Muscle layer of colon (tissue), 2 donors: ENCODE results near the gene DSCAM.
"Not testable (repeated sequence)": the region's sequence is repeated elsewhere in the genome, so short reads cannot be mapped to it uniquely, and the experiment has no call there.

Experiments
- H3K27ac ChIP-seq: one replicate; pipeline ENCODE4 v1.7.0; 2013; ENCODE audit warnings: low read depth, mild to moderate bottlenecking, low read length, moderate library complexity
- H3K27me3 ChIP-seq, 2 donors: one replicate each; pipeline ENCODE4 v1.7.0; 2013; ENCODE audit warnings: low read length in 2 of 2, mild to moderate bottlenecking in 2 of 2; ENCODE audit not compliant: insufficient read depth in 2 of 2, control insufficient read depth in 1 of 2
- H3K36me3 ChIP-seq: one replicate; pipeline ENCODE4 v1.7.0; 2013; ENCODE audit warnings: mild to moderate bottlenecking, low read length; ENCODE audit not compliant: insufficient read depth
- H3K4me1 ChIP-seq: one replicate; pipeline ENCODE4 v1.7.0; 2013; ENCODE audit warnings: mild to moderate bottlenecking, low read length; ENCODE audit not compliant: insufficient read depth
- H3K4me3 ChIP-seq, 2 donors: one replicate each; pipeline ENCODE4 v1.7.0; 2013; ENCODE audit warnings: low read length in 2 of 2, low read depth in 1 of 2, mild to moderate bottlenecking in 1 of 2, moderate library complexity in 1 of 2
- H3K9ac ChIP-seq: one replicate; pipeline ENCODE4 v1.7.0; 2013; ENCODE audit warnings: low read length
- H3K9me3 ChIP-seq: one replicate; pipeline ENCODE4 v1.7.0; 2013; ENCODE audit warnings: mild to moderate bottlenecking, low read length
- donor health status: abdominal sarcoma.
- donor health status: Adenocarcinoma of cecum.

Gene DSCAM

DNA sequence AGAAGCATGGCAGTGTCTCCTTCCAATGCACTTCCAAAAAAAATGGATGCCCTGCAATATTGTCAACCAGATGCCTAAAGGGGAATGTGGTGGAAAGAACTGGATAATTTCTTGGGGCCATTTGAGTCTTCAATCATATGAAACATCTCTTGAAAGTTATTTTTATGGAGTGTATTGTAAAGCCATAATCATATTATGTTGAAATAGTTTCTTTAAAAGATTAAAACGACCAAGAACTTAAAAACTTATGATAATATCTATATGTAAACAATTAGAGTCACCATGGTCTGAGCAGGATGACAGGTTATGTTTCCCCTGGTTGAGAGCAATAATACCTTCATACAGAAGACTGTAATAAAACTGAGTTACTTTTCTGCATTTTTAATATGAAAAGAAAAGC, 522.6 kb downstream of the DSCAM start:
- Histone ChIP-seq H3K4me3 (no peak overlapping the region), H3K4me1 (no peaks in the 10 kb centered on the region), H3K27me3 (no peaks in the 10 kb centered on the region), H3K9me3 (no peaks in the 10 kb centered on the region), H3K9ac (no peak overlapping the region), H3K27ac (no peak overlapping the region), H3K36me3 (no peaks in the 10 kb centered on the region)

DNA sequence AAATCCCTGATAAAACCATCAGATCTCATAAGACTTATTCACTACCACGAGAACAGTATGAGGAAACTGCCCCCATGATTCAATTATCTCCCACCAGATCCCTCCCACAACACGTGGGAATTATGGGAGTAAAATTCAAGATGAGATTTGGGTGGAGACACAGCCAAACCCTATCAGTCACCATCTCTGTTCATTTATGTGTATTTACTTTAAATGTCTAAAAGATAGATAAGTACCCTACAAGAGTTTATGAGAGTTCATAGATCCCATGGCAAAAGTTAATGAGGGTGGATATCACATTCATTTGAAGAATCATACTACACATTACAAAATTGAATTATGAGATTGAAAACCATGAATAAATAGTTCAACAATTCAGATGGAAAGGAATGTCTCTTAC, 526.2 kb downstream of the DSCAM start:
- H3K4me1 ChIP-seq, H3K27me3 ChIP-seq, H3K9ac ChIP-seq, H3K9me3 ChIP-seq, H3K36me3 ChIP-seq, H3K27ac ChIP-seq, H3K4me3 ChIP-seq: not testable (repeated sequence)

DNA sequence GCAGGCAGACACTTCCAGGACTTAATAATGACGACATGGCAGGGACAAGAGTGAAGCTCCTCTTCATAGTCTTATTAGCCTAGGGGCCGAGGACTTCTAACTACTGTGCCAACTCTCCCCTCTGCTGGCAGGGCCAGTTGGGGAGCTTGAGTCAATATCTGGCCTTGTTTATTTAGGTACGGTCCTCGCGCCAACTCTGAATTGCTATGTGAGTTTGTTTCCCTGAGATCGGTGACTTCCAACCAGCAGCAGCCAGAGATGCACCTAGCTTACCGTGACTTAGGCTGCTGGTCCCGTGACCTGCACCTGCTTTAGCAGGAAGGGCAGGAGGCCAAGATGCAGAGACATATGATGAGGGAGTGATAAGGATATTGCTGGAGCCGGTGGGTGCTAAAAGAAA, 528.6 kb downstream of the DSCAM start:
- no peaks in the 10 kb centered on the region for H3K27me3 ChIP-seq
- no peaks in the 10 kb centered on the region for H3K4me1 ChIP-seq
- no peaks in the 10 kb centered on the region for H3K36me3 ChIP-seq
- H3K9me3 ChIP-seq = no peaks in the 10 kb centered on the region
- no peak overlapping the region for H3K27ac ChIP-seq
- H3K9ac ChIP-seq = no peak overlapping the region
- no peak overlapping the region for H3K4me3 ChIP-seq

DNA sequence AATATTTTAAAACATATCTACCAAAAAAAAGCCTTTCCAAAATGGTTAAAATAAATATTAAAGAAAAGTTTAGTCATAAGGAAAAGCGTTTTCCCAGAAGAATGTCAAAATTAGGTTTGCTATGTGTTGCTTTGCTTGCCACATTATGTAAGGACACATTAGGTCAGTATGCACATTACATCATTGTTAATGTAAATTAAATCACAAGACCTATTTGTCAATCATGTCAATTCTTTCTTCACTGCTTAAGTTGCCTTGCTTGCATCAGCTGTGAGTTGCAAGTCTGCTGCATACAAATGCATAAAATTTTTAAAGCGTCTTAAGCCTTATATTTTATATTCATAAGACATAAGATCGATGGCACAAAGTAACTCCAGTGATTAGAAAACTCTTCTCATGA, 530.9 kb downstream of the DSCAM start:
- Histone ChIP-seq H3K27me3 (no peaks in the 10 kb centered on the region), H3K36me3 (no peaks in the 10 kb centered on the region), H3K4me1 (no peaks in the 10 kb centered on the region), H3K9ac (no peak overlapping the region), H3K27ac (no peak overlapping the region), H3K9me3 (no peaks in the 10 kb centered on the region), H3K4me3 (no peak overlapping the region)

DNA sequence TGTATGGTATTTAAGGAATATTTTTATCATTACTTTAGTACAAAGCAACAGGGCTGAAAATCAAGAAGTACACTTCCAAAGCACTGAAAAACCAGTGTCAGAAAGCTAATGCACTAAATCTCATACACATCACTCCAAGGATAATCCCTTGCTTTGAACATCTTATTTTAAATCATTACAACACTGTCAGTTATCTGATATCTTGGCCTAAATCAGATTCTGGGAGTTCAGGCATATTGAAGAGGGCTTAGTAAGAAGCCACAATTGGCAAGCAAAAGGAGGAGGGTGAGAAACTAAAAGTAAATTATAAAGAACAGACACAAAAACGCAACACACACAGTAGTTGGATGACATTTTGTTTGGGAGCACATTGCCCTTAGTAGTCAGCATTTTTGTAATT, 531.3 kb downstream of the DSCAM start:
- H3K4me3 ChIP-seq = no peak overlapping the region
- H3K27me3 ChIP-seq = no peaks in the 10 kb centered on the region
- no peaks in the 10 kb centered on the region for H3K36me3 ChIP-seq
- no peaks in the 10 kb centered on the region for H3K4me1 ChIP-seq
- H3K9ac ChIP-seq = no peak overlapping the region
- no peaks in the 10 kb centered on the region for H3K9me3 ChIP-seq
- no peak overlapping the region for H3K27ac ChIP-seq

DNA sequence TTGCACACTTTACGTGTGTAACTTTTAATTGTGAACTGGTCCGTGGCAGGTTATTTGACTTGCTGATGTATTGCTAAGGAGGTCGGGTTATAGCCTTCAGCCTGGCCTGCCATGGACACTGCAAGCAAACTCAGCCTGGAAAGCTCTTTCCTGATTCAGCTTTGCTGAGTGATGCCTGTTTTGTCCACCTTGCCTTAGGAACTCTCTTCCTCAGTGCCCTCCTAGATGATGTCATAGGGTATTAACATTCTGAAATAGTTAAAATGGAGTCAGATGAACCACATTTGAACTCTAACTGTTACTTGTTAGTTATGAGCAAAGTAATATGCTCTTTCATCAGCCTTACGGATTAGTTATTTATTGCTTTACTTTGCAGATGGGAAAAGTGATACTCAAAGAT, 533.7 kb downstream of the DSCAM start:
- Histone ChIP-seq H3K4me1 (no peaks in the 10 kb centered on the region), H3K27me3 (no peaks in the 10 kb centered on the region)

DNA sequence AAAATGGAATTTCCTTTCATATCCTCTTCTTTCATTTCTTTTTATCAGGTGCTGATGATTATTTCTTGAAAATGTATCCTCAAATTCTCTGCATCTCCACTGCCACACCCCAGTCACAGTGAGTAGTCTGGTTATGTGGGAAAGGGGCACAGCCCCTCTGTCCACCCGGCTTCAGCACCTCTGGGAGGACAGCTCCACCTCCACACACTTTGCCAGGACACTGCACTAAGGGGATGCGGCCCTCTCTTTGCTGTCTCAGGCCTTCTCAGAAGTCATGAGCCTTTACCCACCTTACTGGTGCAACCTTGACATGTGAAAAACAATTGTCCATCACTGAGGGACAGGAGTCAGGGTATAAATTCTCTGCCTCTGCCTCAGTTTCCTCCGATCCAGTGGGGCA, 546.7 kb downstream of the DSCAM start:
- no peak overlapping the region for H3K9ac ChIP-seq

More for the DNA sequence above, 533.7 kb downstream of the DSCAM start:
- no peak overlapping the region for H3K4me3 ChIP-seq
- no peaks in the 10 kb centered on the region for H3K36me3 ChIP-seq
- H3K9ac ChIP-seq = no peak overlapping the region
- no peak overlapping the region for H3K27ac ChIP-seq
- H3K9me3 ChIP-seq = no peaks in the 10 kb centered on the region

DNA sequence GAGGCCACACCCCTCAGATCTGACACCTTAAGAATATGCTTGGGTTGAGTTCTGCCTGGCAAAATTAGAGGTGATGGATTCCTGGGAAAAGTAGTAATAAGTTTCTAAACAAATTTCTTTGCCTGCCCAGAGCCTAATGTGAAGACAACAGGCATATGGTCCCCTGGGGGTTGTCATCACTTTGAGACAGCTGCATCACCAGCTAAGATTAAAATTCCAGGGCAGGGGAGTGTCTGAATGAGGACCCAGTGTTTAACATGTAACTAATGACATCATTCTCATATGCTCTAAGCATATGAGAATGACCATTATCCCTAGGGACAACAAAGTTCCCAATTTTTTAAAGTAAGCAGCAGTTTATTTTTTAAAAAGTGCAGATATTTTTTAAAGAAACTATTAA, 547.5 kb downstream of the DSCAM start:
- Histone ChIP-seq H3K36me3 (no peaks in the 10 kb centered on the region), H3K4me1 (no peaks in the 10 kb centered on the region), H3K9ac (no peak overlapping the region), H3K4me3 (no peak overlapping the region), H3K9me3 (no peaks in the 10 kb centered on the region), H3K27me3 (no peaks in the 10 kb centered on the region), H3K27ac (no peak overlapping the region)

More for the DNA sequence above, 546.7 kb downstream of the DSCAM start:
- H3K9me3 ChIP-seq = no peaks in the 10 kb centered on the region
- H3K27me3 ChIP-seq = no peaks in the 10 kb centered on the region
- no peak overlapping the region for H3K27ac ChIP-seq
- H3K4me3 ChIP-seq = no peak overlapping the region
- H3K4me1 ChIP-seq = no peaks in the 10 kb centered on the region
- H3K36me3 ChIP-seq = no peaks in the 10 kb centered on the region

DNA sequence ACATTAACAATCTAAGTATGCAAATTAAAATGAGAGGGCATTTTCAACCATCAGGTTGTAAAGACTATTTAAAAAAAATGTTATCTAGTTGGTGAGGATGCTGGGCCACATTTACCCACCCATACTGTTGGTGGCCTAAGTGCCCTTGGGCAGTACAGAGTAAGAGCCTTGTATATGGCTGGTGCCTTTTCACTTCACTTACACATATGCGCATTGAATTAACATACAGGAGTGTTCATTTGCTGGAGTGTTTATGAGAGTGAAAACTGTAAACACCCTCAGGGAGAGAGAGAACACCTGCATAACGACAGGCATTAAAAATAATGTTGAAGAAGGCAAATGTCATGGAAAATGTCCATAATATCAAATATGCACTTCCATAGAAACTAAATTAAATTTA, 552.6 kb downstream of the DSCAM start:
- H3K4me3 ChIP-seq = no peak overlapping the region
- no peaks in the 10 kb centered on the region for H3K9me3 ChIP-seq
- H3K27ac ChIP-seq = no peak overlapping the region
- no peaks in the 10 kb centered on the region for H3K27me3 ChIP-seq
- H3K36me3 ChIP-seq = no peaks in the 10 kb centered on the region
- no peaks in the 10 kb centered on the region for H3K4me1 ChIP-seq
- H3K9ac ChIP-seq = no peak overlapping the region

DNA sequence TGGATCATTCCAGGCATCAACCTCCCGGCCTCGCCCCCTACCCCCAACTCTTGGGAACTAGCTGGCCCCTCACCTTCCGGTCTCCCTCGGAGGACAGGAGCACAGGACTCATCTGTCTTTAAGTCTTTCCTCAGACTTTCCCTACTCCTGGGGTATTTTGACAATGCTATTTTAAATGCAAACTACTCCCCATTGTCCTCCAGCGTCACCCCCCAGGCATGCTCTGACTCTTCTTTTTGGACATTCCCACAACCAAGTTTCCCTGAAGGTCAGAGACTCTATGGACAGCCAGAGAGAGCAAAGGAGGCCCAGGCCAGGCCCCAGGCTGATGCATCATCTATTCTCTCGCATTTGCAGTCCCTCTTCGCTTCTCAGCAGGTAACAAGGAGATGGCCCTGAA, 555.4 kb downstream of the DSCAM start:
- Histone ChIP-seq H3K36me3 (no peaks in the 10 kb centered on the region), H3K27ac (no peak overlapping the region), H3K9me3 (no peaks in the 10 kb centered on the region), H3K4me1 (no peaks in the 10 kb centered on the region), H3K27me3 (no peaks in the 10 kb centered on the region), H3K4me3 (no peak overlapping the region), H3K9ac (no peak overlapping the region)

DNA sequence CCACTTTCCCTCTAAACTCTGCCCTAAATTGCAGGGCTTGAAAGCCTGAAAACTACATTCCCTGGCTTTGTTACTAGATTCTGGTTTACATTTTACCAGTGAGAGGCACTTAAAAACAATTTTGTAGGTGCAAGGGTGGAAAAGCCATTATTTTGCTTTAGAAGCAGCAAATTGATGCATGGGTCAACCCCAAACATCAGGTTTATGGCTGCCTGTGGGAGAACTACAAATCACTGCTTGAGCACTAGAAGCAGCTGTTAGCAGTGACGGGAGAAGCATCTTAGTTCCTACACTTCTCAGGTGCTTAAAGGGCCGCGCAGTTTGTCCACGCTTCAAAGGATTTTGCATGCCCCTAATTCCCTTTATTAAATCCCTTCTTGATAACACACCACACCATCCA, 562.5 kb downstream of the DSCAM start:
- H3K9me3 ChIP-seq = no peaks in the 10 kb centered on the region
- no peak overlapping the region for H3K4me3 ChIP-seq
- H3K4me1 ChIP-seq = no peaks in the 10 kb centered on the region
- H3K9ac ChIP-seq = no peak overlapping the region
- H3K36me3 ChIP-seq = no peaks in the 10 kb centered on the region
- no peak overlapping the region for H3K27ac ChIP-seq
- no peaks in the 10 kb centered on the region for H3K27me3 ChIP-seq

DNA sequence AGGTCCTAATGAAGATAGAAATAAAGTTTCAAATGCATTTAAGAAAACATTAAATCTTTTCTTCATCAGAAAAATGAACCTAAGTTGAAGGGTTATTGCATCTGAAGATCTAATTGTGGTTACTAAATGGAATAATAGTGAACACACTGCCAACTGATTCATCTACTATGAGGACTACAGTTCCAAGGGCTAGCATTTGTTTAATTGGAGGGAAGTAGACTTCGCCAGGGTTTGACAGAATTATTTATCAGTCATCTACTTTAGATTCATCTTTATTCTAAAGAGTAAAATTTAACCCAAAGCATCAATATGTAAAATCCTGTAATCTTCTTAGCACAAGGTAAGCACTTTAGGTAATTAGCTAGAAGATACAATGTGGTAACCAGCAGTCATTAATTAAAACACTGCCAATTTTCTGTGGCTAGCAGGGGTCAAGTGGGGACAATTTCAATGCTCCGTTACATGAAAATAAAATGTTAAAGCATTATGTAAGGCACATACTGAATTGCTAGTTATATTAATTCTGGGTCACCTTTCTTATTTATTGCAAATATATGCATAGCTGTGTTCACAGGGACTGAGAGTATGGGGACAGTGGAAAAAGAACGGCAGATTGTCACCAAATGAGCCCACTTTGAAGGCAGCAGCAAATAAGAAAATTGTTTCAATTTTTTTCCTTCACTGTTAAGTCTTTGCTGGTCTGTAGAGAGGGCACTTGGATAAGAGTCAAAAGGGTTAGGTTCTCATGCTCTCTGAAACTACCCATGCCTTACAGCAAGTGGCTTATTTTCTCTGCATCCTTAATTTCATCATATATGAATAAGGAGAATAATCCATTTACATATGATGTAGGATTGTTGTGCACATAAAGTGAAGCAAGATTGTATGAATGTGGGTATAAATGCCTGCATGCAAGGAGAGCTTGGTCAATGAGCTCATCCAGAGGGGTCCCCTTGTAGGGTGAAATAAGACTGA, 563.8 kb downstream of the DSCAM start:
- no peaks in the 10 kb centered on the region for H3K36me3 ChIP-seq
- H3K27ac ChIP-seq = no peak overlapping the region
- H3K27me3 ChIP-seq = no peaks in the 10 kb centered on the region
- no peak overlapping the region for H3K4me3 ChIP-seq
- no peaks in the 10 kb centered on the region for H3K9me3 ChIP-seq
- no peaks in the 10 kb centered on the region for H3K4me1 ChIP-seq
- H3K9ac ChIP-seq = no peak overlapping the region
